K562 (cell line): ENCODE results near the gene RBM20. TPM values are rescaled to one million over a fixed set of nuclear protein-coding genes. Genes with fewer than 3 reads are reported as not detected.

Experiments used
- ATF6 ChIP-seq: sonication (generic); formaldehyde crosslinking; IDR thresholded peaks from 2 replicates; pipeline ENCODE4 v1.4.0; 2020; ENCODE audit warnings: mild to moderate bottlenecking, missing genetic modification reagents
- CHD4 ChIP-seq: fragments of 200-600 bp; sonication (generic); IDR thresholded peaks from 3 replicates; pipeline ENCODE4 v1.6.1; 2012; ENCODE audit warnings: low read depth, mild to moderate bottlenecking, mixed read lengths, low read length, inconsistent platforms; ENCODE audit not compliant: insufficient read depth, insufficient replicate concordance, poor library complexity, severe bottlenecking
- DDX20 ChIP-seq: fragments of 450-650 bp; IDR thresholded peaks from 2 replicates; pipeline ENCODE4 v1.6.1; 2016; ENCODE audit warnings: missing genetic modification characterization, low read depth, mild to moderate bottlenecking, missing compliant biosample characterization, moderate library complexity
- FOXP1 ChIP-seq: sonication (generic); formaldehyde crosslinking; IDR thresholded peaks from 2 replicates; pipeline ENCODE4 v1.8.0; 2022; ENCODE audit warnings: mild to moderate bottlenecking, missing genetic modification reagents
- HDAC6 ChIP-seq: IDR thresholded peaks from 2 replicates; pipeline ENCODE4 v1.6.1; 2012; ENCODE audit warnings: low read depth, mild to moderate bottlenecking, control low read depth, inconsistent platforms, low read length, moderate library complexity
- IRF9 ChIP-seq: fragments of 450-650 bp; IDR thresholded peaks from 2 replicates; pipeline ENCODE4 v1.6.1; 2016; ENCODE audit warnings: missing biosample characterization, missing genetic modification characterization
- RBBP5 ChIP-seq: fragments of 200-600 bp; sonication (generic); IDR thresholded peaks from 2 replicates; pipeline ENCODE4 v1.6.1; 2012; ENCODE audit warnings: borderline replicate concordance, mild to moderate bottlenecking, low read length, control low read depth, inconsistent platforms; ENCODE audit not compliant: insufficient read depth, poor library complexity, severe bottlenecking
- ZNF274 ChIP-seq: IDR thresholded peaks from 2 replicates; pipeline ENCODE4 v1.6.1; 2011; ENCODE audit warnings: low read depth, mild to moderate bottlenecking, low read length, moderate library complexity, borderline replicate concordance
- ZNF407 ChIP-seq: fragments of 450-650 bp; IDR thresholded peaks from 2 replicates; pipeline ENCODE4 v1.6.1; 2016; ENCODE audit warnings: low read depth
- polyA plus RNA-seq, 8 experiments: library from polyadenylated mRNA; depleted of rRNA in 4 of 8; stranded (reverse) in 5 of 8; unstranded in 3 of 8; fragments of >200 nt; fragmentation: Nextera tagmentation in 2 of 8; fragmentation: Illumina TruSeq in 1 of 8; extraction: Ambion mirVana in 2 of 8; extraction: Trizol in 1 of 8; gene quantifications; 2 replicates each; pipeline versions ENCODE4 v1.2.1 to v1.2.3, GENCODE V29; 2011 to 2014; ENCODE audit warnings: inconsistent platforms in 1 of 8, missing spikeins in 1 of 8
- total RNA-seq, 7 experiments: library from RNA; depleted of rRNA in 6 of 7; stranded (reverse); fragments of >200 nt in 6 of 7; fragmentation: Illumina TruSeq in 2 of 7; extraction: Trizol in 2 of 7; gene quantifications; 2 replicates each; pipeline versions ENCODE4 v1.2.1 to v1.2.3, GENCODE V29; 2011 to 2021; ENCODE audit warnings: low replicate concordance in 1 of 7
- TF ChIP-seq, protein P1 (sequence below), 2 experiments: IDR thresholded peaks; 2 replicates each; pipeline ENCODE4 v1.6.1; 2011; ENCODE audit warnings: borderline replicate concordance in 1 of 2, control low read depth in 1 of 2, low read depth in 1 of 2, low read length in 1 of 2, mild to moderate bottlenecking in 1 of 2, mixed read lengths in 1 of 2, moderate library complexity in 1 of 2; ENCODE audit not compliant: insufficient read depth in 1 of 2, insufficient read length in 1 of 2, poor library complexity in 1 of 2, severe bottlenecking in 1 of 2; ENCODE audit errors: extremely low read depth in 1 of 2

RBM20 gene
- total and polyA plus RNA-seq, 9 of the 15 experiments (the other 6 are each of a cell fraction or from before 2014, with no cell fraction given): 0.63 to 5.7 (median 3.2) TPM

DNA sequence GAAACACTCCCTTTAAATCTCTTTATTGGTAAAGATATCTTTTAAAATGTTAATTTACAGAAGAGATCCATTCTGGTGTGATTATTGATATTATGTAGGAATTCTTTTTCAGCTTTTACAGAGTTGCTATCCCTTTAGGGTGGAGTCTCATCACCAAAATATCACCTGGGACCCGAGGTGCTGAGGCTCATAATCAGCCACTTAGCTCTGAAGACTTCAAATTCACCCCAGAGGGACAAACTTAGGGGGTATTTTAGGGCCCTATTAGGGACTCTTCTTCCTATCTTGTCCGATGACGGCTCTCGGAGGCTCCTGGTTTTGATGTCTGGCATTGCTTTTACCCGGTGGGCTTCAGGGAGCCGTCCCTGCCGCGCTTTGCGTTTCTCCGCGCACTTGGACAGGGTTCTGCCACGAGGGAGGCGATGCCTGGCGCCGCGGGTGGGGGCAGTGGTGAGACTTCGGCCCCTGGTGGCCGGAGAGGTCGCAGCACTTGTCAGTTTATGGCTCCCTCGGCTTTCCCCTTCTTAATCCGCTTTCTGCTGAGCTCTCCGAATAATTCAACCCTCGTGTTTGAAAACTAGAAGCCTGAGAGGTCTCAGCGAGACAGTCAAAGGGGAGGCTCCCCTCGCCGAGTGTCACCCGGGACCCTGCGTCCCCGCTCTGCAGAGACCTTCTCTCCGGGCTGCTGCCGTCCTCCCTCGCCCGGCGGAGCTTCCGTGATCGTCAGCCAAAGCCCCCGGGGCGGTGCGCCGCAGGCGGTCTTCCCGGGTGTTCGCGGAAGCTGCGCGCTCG lies 27.8 kb downstream of the RBM20 start (continued):
- TF ChIP-seq ATF6 (CRISPR knock-in tag) (no peak), RBBP5 (peak; percentile 79), IRF9 (tag) (no peak), DDX20 (tag) (no peak), ZNF407 (no peak), CHD4 (no peak), ZNF274 (no peak), FOXP1 (0 out of 2 replicates have a peak, but pooled peaks have one; percentile 17), HDAC6 (no peak)
- TF ChIP-seq, protein P1, sequence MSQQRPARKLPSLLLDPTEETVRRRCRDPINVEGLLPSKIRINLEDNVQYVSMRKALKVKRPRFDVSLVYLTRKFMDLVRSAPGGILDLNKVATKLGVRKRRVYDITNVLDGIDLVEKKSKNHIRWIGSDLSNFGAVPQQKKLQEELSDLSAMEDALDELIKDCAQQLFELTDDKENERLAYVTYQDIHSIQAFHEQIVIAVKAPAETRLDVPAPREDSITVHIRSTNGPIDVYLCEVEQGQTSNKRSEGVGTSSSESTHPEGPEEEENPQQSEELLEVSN (IDR thresholded peaks at IDR 0.05; ENCODE audit: borderline replicate concordance in 1 of 2, extremely low read depth in 1 of 2, insufficient read depth in 1 of 2, insufficient read length in 1 of 2, low read depth in 1 of 2, low read length in 1 of 2, poor library complexity in 1 of 2, severe bottlenecking in 1 of 2): peak; percentile 82 to 94
